Epithelial cell of proximal tubule (primary cell): ENCODE measurements around the gene MYO7B. TPM values are rescaled to one million over a fixed set of nuclear protein-coding genes. Genes with fewer than 3 reads are reported as not detected.

Experiments
- DNase-seq: peaks from one replicate; pipeline ENCODE4 v3.0.0-alpha.2; 2011; ENCODE audit warnings: low read depth
- H3K4me3 ChIP-seq: 2 replicates; pipeline ENCODE4 v1.5.1; 2011; ENCODE audit warnings: low read depth, mild to moderate bottlenecking, low read length
- total RNA-seq: library from RNA; depleted of rRNA; stranded (reverse); fragments of >200 nt; gene quantifications from 2 replicates; pipeline ENCODE4 v1.2.3, GENCODE V29; 2015
- TF ChIP-seq, protein P1 (sequence below): conservative IDR thresholded peaks from 2 replicates; pipeline ENCODE4 v1.5.1; 2012; ENCODE audit warnings: low read depth, mild to moderate bottlenecking, low read length

Gene MYO7B
- total RNA-seq, result 0.43 TPM in 1 of 2 replicates, not detected in the other

DNA sequence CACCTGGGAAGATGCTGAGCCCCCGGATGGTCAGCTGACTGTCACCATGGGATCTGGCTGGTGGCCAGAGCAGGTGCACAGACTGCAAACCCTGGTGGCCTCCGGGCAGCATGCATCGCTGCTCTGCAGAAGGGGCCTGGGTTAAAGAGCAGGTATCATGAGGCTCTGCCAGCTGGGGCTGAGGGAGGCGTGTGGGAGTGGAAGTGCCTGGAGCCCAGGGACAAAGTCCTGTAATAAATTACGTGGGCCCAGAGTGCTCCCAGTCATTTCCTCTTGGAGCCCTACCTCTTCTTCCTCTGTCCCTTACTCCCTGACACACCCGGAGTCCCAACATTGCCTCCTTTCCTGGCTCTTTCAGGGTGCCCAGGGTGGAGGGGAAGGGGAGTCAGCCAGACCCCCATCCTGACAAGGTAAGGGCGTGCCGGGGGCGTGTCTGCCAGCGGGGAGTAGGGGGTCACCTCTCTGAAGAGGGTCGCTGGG lies at the start of gene MYO7B:
MYO7B (plus strand) TSS at position 262 of the 480 bp plus-strand sequence. CDS start 24,040 bp downstream, outside the sequence.
- TF ChIP-seq, protein P1, sequence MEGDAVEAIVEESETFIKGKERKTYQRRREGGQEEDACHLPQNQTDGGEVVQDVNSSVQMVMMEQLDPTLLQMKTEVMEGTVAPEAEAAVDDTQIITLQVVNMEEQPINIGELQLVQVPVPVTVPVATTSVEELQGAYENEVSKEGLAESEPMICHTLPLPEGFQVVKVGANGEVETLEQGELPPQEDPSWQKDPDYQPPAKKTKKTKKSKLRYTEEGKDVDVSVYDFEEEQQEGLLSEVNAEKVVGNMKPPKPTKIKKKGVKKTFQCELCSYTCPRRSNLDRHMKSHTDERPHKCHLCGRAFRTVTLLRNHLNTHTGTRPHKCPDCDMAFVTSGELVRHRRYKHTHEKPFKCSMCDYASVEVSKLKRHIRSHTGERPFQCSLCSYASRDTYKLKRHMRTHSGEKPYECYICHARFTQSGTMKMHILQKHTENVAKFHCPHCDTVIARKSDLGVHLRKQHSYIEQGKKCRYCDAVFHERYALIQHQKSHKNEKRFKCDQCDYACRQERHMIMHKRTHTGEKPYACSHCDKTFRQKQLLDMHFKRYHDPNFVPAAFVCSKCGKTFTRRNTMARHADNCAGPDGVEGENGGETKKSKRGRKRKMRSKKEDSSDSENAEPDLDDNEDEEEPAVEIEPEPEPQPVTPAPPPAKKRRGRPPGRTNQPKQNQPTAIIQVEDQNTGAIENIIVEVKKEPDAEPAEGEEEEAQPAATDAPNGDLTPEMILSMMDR, result no peak
- no peak for DNase-seq
- peak within 1 kb of the TSS; percentile 37 for H3K4me3 ChIP-seq

DNA sequence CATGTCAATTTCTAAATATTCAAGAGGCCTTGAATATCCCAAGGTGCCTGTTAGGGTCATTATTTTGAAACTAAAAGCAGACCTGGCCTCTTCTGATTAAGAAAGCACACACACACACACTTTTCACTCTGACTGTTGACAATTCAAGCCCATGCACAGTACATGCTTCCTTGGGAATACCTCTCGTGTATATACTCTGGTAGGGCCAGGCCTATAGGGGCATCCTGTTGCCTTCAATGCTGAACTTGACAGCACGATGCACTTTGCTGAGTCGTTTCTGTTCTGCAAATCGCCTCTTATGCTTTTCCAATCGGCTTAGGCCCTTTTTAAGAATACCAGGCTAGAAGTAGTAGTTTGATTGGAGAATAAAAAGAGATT lies 49.8 kb upstream of the MYO7B start:
- H3K4me3 ChIP-seq, result no peak overlapping the region
- no peak for DNase-seq
- TF ChIP-seq, protein P1, result no peak

DNA sequence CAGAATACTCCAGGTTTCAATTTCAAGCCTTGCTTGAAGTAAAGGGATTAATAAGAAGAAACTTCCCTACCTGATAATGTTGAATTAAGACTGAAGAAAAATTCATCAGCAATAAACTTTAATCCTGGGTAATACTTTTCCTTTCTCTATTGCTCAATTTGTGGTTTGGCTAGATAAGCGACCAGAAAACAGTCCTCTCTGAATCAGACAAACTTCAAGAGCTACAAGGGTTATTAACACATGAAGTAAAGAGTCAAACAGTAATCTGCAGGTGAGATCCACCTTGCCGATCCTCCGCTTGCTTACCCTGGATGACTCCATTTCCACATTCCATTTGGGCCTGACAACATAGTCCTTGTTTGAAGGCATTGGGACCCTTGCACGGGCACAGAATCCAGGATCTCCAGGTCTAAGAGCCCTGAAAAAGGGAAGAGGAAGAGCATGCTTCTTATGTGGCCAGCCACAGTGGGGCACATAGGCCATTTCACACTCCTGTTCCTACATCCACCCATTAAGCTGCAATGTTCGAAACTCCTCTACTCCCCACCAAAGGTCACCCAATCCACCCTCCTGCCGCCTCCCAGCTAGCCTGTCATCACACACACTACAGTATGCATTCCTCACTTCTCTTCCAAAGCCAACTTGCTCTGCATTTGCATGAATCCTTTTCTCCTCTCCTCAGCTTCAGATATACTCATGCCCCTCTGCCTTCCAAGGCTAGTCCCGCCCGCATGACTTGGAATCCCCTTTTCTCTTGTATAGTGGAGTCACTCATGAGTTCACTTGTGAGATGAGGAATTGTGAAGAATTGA lies 49.0 kb upstream of the MYO7B start:
- no peak overlapping the region for H3K4me3 ChIP-seq
- no peak for DNase-seq
- TF ChIP-seq, protein P1, result no peak

DNA sequence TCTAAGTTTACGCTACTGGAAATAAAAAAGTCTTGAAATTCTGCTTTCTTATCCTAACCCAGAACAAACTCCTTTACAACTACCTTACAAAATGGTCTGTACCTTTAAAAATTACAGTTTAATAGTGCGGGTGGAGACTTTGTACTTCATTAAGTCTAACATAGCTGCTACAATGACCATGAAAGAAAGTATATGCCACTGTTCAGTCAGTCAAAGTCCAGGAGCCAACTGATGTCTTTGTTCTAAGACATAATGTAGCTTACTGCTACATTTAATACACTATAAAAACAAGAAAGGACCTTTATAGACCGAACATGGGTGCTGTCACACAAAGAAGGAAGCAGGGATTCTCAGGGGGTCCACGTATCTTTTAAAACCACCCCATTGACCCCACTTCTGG lies 45.2 kb upstream of the MYO7B start:
- no peak for DNase-seq
- TF ChIP-seq, protein P1, result no peak
- H3K4me3 ChIP-seq, result no peak overlapping the region

DNA sequence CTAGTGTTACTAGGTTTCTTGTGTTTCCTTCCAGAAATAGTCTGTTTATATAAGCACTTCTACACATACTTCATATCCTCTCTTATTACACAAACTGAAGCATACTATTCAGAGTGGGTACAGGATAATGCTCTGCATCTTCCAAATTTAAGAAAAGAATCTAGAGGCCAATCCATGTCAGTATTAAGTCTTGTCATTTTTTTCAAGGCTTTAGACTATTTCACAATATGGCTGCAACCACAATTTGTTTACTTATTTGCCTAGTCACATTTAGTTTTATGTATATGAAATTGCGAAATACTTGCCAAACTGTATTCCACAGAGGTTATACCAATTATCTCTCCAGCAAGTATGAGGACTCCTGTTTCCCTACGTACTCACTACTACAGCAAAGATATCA lies 37.1 kb upstream of the MYO7B start:
- no peak for DNase-seq
- TF ChIP-seq, protein P1, result no peak
- H3K4me3 ChIP-seq, result no peak overlapping the region

DNA sequence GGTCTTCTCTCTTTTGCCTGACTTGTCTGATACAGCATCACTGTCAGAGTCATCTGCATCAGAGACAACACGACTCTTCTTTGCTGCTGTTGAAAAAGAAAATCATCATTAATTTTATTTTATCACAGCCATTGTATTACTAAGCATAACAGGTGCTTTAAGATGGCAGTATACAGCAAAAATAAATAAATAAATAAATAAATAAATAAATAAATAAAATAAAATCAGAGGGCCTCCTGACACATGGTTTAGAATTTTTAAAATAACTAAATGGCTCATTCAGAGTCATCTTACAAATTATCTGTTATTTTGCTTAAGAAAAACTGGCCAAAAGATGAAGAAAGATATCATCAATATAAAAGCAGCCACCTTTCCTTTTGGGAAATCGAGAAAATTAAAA lies 32.0 kb upstream of the MYO7B start:
- no peak overlapping the region for H3K4me3 ChIP-seq
- TF ChIP-seq, protein P1, result no peak
- no peak for DNase-seq
